H1 (cell line): ENCODE data around the gene CNBP. TPM values are rescaled to one million over a fixed set of nuclear protein-coding genes. Genes with fewer than 3 reads are reported as not detected.
A peak's percentile ranks its signal among the peaks of the same experiment; 100 is the strongest.

ENCODE experiments used
- CTCF ChIA-PET: fragments of 300-600 bp; sonication (Branson Sonifier 250); formaldehyde crosslinking; loops from one replicate; lab custom pipeline; 2021; ENCODE audit not compliant: partially characterized antibody; lab: Charles Lee
- POLR2A ChIA-PET: fragments of 300-600 bp; sonication (Branson Sonifier 250); formaldehyde crosslinking; loops from one replicate; lab custom pipeline; 2021; ENCODE audit warnings: inconsistent platforms; ENCODE audit not compliant: partially characterized antibody; lab: Charles Lee
- DNase-seq, 2 experiments: peaks; one replicate each; pipeline versions ENCODE4 v3.0.0 to v3.0.0-alpha.2; 2010 to 2022; ENCODE audit warnings: low spot score in 2 of 2, low read depth in 1 of 2, mixed read lengths in 1 of 2
- FAIRE-seq: peaks from 2 replicates; lab custom pipeline; 2011; peaks lifted over from hg19 to GRCh38; lab: Jason Lieb, UNC
- H2AFZ ChIP-seq: 2 replicates; pipeline ENCODE4 v1.8.1; 2012; ENCODE audit warnings: low read length, inconsistent platforms
- H2AK5ac ChIP-seq: 2 replicates; pipeline ENCODE4 v1.6.1; 2013; ENCODE audit warnings: low read depth, low read length
- H2BK120ac ChIP-seq: replicated peaks from 2 replicates; pipeline ENCODE3; 2013; ENCODE audit warnings: low read depth, low read length, inconsistent platforms
- H2BK12ac ChIP-seq: 2 replicates; pipeline ENCODE4 v1.6.1; 2013; ENCODE audit warnings: low read depth, low read length
- H2BK15ac ChIP-seq: 2 replicates; pipeline ENCODE4 v1.6.1; 2013; ENCODE audit warnings: low read length
- H2BK20ac ChIP-seq: 2 replicates; pipeline ENCODE4 v1.6.1; 2013; ENCODE audit warnings: low read length
- H2BK5ac ChIP-seq: 2 replicates; pipeline ENCODE4 v1.6.1; 2013; ENCODE audit warnings: low read depth, low read length
- H3K14ac ChIP-seq: 2 replicates; pipeline ENCODE4 v1.6.1; 2013; ENCODE audit warnings: inconsistent platforms; ENCODE audit not compliant: insufficient read length
- H3K18ac ChIP-seq: 2 replicates; pipeline ENCODE4 v1.6.1; 2013; ENCODE audit warnings: low read length; ENCODE audit errors: extremely low read depth
- H3K23ac ChIP-seq: 2 replicates; pipeline ENCODE4 v1.6.1; 2013; ENCODE audit warnings: inconsistent platforms; ENCODE audit not compliant: insufficient read length
- H3K23me2 ChIP-seq: 2 replicates; pipeline ENCODE4 v1.6.1; 2013; ENCODE audit warnings: low read depth, low read length
- H3K27ac ChIP-seq: 2 replicates; pipeline ENCODE4 v1.6.1; 2011; ENCODE audit warnings: low read depth, low read length, inconsistent platforms
- H3K27me3 ChIP-seq, 4 experiments: replicated peaks in 1 of 4; 1 replicate in 1 of 4; 2 replicates in 3 of 4; pipeline versions ENCODE4 v1.6.1 to v1.8.1; 2011 to 2013; ENCODE audit warnings: low read length in 3 of 4, mild to moderate bottlenecking in 3 of 4, inconsistent platforms in 2 of 4, mixed read lengths in 2 of 4, moderate library complexity in 1 of 4; ENCODE audit not compliant: control insufficient read depth in 3 of 4, insufficient read depth in 3 of 4; ENCODE audit errors: extremely low read depth in 1 of 4
- H3K36me3 ChIP-seq, 4 experiments: 2 replicates each; pipeline versions ENCODE4 v1.6.1 to v1.8.1; 2011 to 2013; ENCODE audit warnings: mild to moderate bottlenecking in 4 of 4, low read length in 3 of 4, moderate library complexity in 2 of 4, control low read depth in 1 of 4, inconsistent platforms in 1 of 4; ENCODE audit not compliant: insufficient read depth in 4 of 4, control insufficient read depth in 2 of 4
- H3K4ac ChIP-seq: replicated peaks from 2 replicates; pipeline ENCODE3; 2013; ENCODE audit warnings: low read length, low read depth, mixed read lengths, inconsistent platforms; ENCODE audit not compliant: insufficient read length
- H3K4me1 ChIP-seq, 4 experiments: replicated peaks in 1 of 4; 1 replicate in 1 of 4; 2 replicates in 3 of 4; pipeline versions ENCODE4 v1.6.1 to v1.8.1; 2011 to 2013; ENCODE audit warnings: low read length in 3 of 4, inconsistent platforms in 2 of 4, mixed read lengths in 1 of 4; ENCODE audit not compliant: insufficient read depth in 4 of 4, control insufficient read depth in 3 of 4
- H3K4me2 ChIP-seq, 2 experiments: 2 replicates each; pipeline versions ENCODE4 v1.6.1 to v1.8.1; 2011 to 2013; ENCODE audit warnings: low read depth in 2 of 2, low read length in 2 of 2, control low read depth in 1 of 2, inconsistent platforms in 1 of 2, mild to moderate bottlenecking in 1 of 2; ENCODE audit not compliant: insufficient read depth in 1 of 2
- H3K4me3 ChIP-seq, 4 experiments: fragments of 200-600, 300-600 bp in 1 of 4; sonication (generic), shearing (Covaris generic), sonication (Bioruptor Twin) in 1 of 4; 2 replicates each; pipeline versions ENCODE4 v1.5.1 to v1.8.1; 2011 to 2016; ENCODE audit warnings: low read length in 4 of 4, low read depth in 3 of 4, control low read depth in 2 of 4, inconsistent platforms in 2 of 4, mild to moderate bottlenecking in 2 of 4, mixed read lengths in 1 of 4, moderate library complexity in 1 of 4; ENCODE audit not compliant: insufficient read depth in 2 of 4; ENCODE audit errors: extremely low read depth in 1 of 4
- H3K56ac ChIP-seq: replicated peaks from 2 replicates; pipeline ENCODE3; 2013; ENCODE audit warnings: low read depth, mild to moderate bottlenecking, mixed read lengths, low read length, inconsistent platforms; ENCODE audit not compliant: insufficient read length
- H3K79me1 ChIP-seq: 2 replicates; pipeline ENCODE4 v1.6.1; 2013; ENCODE audit warnings: low read depth, low read length, control low read depth
- H3K79me2 ChIP-seq, 2 experiments: 2 replicates each; pipeline versions ENCODE4 v1.6.1 to v1.8.1; 2012 to 2013; ENCODE audit warnings: low read length in 2 of 2, mild to moderate bottlenecking in 2 of 2, inconsistent platforms in 1 of 2; ENCODE audit not compliant: insufficient read depth in 2 of 2, control insufficient read depth in 1 of 2
- H3K9ac ChIP-seq, 4 experiments: replicated peaks in 1 of 4; 1 replicate in 1 of 4; 2 replicates in 3 of 4; pipeline versions ENCODE4 v1.6.1 to v1.8.1; 2011 to 2013; ENCODE audit warnings: low read depth in 3 of 4, low read length in 3 of 4, control low read depth in 2 of 4, mild to moderate bottlenecking in 2 of 4, moderate library complexity in 2 of 4, inconsistent platforms in 1 of 4; ENCODE audit errors: extremely low read depth in 1 of 4
- H3K9me3 ChIP-seq, 2 experiments: 2 replicates each; pipeline versions ENCODE4 v1.6.1 to v1.8.1; 2012 to 2013; ENCODE audit warnings: mild to moderate bottlenecking in 2 of 2, moderate library complexity in 2 of 2, control low read depth in 1 of 2, inconsistent platforms in 1 of 2, low read depth in 1 of 2, low read length in 1 of 2, mixed read lengths in 1 of 2; ENCODE audit not compliant: insufficient read depth in 2 of 2
- H4K20me1 ChIP-seq, 2 experiments: replicated peaks in 1 of 2; 2 replicates each; pipeline versions ENCODE3 to v1.8.1; 2011 to 2013; ENCODE audit warnings: inconsistent platforms in 2 of 2, low read length in 2 of 2, mild to moderate bottlenecking in 1 of 2; ENCODE audit not compliant: insufficient read depth in 2 of 2, control insufficient read depth in 1 of 2
- H4K5ac ChIP-seq: 2 replicates; pipeline ENCODE4 v1.6.1; 2013; ENCODE audit warnings: low read length, low read depth, mixed read lengths, inconsistent platforms; ENCODE audit not compliant: insufficient read length
- H4K8ac ChIP-seq: 2 replicates; pipeline ENCODE4 v1.8.0; 2013; ENCODE audit warnings: mild to moderate bottlenecking, moderate library complexity, low read length, inconsistent platforms; ENCODE audit not compliant: insufficient read depth; ENCODE audit errors: extremely low read depth
- H4K91ac ChIP-seq: replicated peaks from 2 replicates; pipeline ENCODE3; 2013; ENCODE audit warnings: low read length, mixed read lengths, inconsistent platforms; ENCODE audit not compliant: insufficient read length
- CTBP2 ChIP-seq: IDR thresholded peaks from 2 replicates; pipeline ENCODE4 v1.7.0; 2011; ENCODE audit warnings: borderline replicate concordance, mild to moderate bottlenecking, moderate library complexity, mixed read lengths, low read length; ENCODE audit not compliant: insufficient read depth, insufficient read length
- WGBS, 2 experiments: shearing (Covaris generic) in 1 of 2; methylation state at CpG; one replicate each; pipeline versions ENCODE4 v1.1.6 to v1.1.7; 2013 to 2015; ENCODE audit warnings: low lambda C conversion rate in 2 of 2, mixed read lengths in 2 of 2, inconsistent platforms in 1 of 2, low coverage in 1 of 2, missing lambda C conversion rate in 1 of 2; ENCODE audit not compliant: insufficient replicate concordance in 2 of 2, insufficient coverage in 1 of 2, insufficient read length in 1 of 2; ENCODE audit errors: extremely low coverage in 1 of 2, missing lambda C conversion rate in 1 of 2; 5-methylcytosine and 5-hydroxymethylcytosine counted together
- polyA plus RNA-seq, 7 experiments: library from polyadenylated mRNA; depleted of rRNA in 3 of 7; stranded (reverse) in 5 of 7; unstranded in 2 of 7; fragments of >200 nt in 5 of 7; fragments of 200-250 nt in 2 of 7; gene quantifications; 1 replicate in 5 of 7; 2 replicates in 1 of 7; 4 replicates in 1 of 7; pipeline versions ENCODE4 v1.2.1 to v1.2.3, GENCODE V29; 2011 to 2013; ENCODE audit warnings: missing spikeins in 2 of 7, mixed read lengths in 2 of 7
- total RNA-seq: library from RNA; stranded (reverse); fragmentation: NEBNext Ultra II Directional; extraction: Animal tissue kit (Norgen Biotek cat#: 25700); gene quantifications from 2 replicates; pipeline ENCODE4 v1.2.1, GENCODE V29; 2021

Gene CNBP
- total and polyA plus RNA-seq, 2 of the 8 experiments (the other 6 are each of a cell fraction or from before 2014, with no cell fraction given), result 315 to 371 TPM

DNA sequence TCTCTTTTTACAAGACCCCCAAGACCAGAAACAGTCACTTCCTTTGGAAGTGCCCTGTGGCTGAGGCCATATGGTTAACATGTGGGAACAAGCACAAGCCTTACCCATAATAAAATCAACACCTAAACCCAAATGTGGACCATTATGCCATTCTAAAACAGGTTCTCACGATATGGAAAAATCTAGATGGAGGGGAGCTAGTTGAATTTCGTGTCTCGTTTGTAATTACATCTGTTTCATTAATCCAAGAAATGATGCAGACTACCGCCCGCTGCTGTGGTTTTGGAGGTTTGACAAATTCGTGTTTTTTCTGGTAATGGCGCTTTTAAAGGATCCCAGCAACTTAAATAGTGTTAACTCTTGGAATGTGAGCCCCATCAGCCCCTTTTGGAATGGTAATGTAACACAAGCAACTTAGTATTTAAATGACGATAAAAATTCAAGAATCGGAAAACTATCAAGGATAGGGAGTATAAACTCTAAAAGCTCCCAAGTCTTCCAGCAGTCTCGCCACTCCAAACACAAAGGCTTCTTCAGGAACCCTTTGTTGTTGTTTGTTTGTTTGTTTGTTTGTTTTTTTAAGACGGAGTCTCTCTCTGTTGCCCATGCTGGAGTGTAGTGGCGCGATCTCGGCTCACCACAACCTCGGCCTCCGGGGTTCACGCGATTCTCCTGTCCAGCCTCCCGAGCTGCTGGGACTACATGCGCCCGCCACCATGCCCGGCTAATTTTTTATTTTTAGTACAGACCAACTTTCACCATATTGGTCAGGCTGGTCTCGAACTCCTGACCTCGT, 1.1 kb downstream of the CNBP start:
- Histone ChIP-seq H3K4me3 (peak overlapping the region; percentile 77 to 100 (median 98)), H3K23me2 (peaks cover 5% of the 10 kb centered on the region; the same call in 1 of the 2 replicates), H3K27ac (peak overlapping the region; percentile 99), H3K79me2 (peaks cover 53 to 71% of the 10 kb centered on the region in 2 experiments), H3K4ac (peak overlapping the region; percentile 13), H2AK5ac (peak overlapping the region; percentile 11; the same call in 1 of the 2 replicates), H2BK20ac (no peak overlapping the region), H3K56ac (peak overlapping the region; percentile 99), H2BK12ac (peak overlapping the region; percentile 39; the same call in 1 of the 2 replicates), H3K18ac (0 out of 2 replicates have a peak overlapping the region, but pooled peaks have one; percentile 17), H3K9ac (peak overlapping the region; percentile 98 to 100 (median 99)), H3K23ac (no peak overlapping the region), H3K27me3 (no peaks in the 10 kb centered on the region), H2BK120ac (no peak overlapping the region), H4K8ac (peak overlapping the region; percentile 100; the same call in 1 of the 2 replicates), H4K20me1 (peaks cover 14 to 23% of the 10 kb centered on the region in 2 experiments), H3K9me3 (no peaks in the 10 kb centered on the region), H3K4me1 (peaks cover 0 to 4% (median 0%) of the 10 kb centered on the region in 4 experiments; a peak in 1 of 7 replicates), H3K79me1 (0 out of 2 replicates have a peak, but pooled peaks cover 2% of the 10 kb centered on the region), H4K91ac (peak overlapping the region; percentile 99), H3K36me3 (peaks cover 0 to 30% (median 10%) of the 10 kb centered on the region in 4 experiments; a peak in 4 of 8 replicates), H2BK15ac (no peak overlapping the region), H3K14ac (no peak overlapping the region), H2AFZ (no peak overlapping the region), H4K5ac (peak overlapping the region; percentile 7), H3K4me2 (peak overlapping the region; percentile 75 to 89), H2BK5ac (peak overlapping the region; percentile 98)
- CTCF ChIA-PET, result interaction anchor here (0.7 to 4.8 kb wide), 4 partner anchors 9 to 64 kb away, joined by 3 to 32 read pairs (median 3); no protein-coding TSS in a partner anchor
- DNase-seq, result no peak
- no peak for FAIRE-seq
- WGBS, 2 experiments, result 2% methylated on average over 24 of the region's 24 CpGs; no CpG with 5 or more reads in 1 of the 2 experiments
- POLR2A ChIA-PET, result interaction anchor here (0.7 to 3.9 kb wide), 34 partner anchors 12 to 320 kb away, joined by 3 to 39 read pairs (median 4); partner anchors contain the start of genes COPG1, HMCES and RAB43
- no peak for TF ChIP-seq CTBP2
